Measurements from ENCODE around the gene NAA20. TPM values are rescaled to one million over a fixed set of nuclear protein-coding genes. Genes with fewer than 3 reads are reported as not detected.
"Not testable (repeated sequence)": the region's sequence is repeated elsewhere in the genome, so short reads cannot be mapped to it uniquely, and the experiment has no call there.

NAA20 gene
- total RNA-seq, 2 donors from 2014 or later: 43.5 to 45.8 TPM

- no peak for DNase-seq
- Histone ChIP-seq H3K27ac (no peak overlapping the region), H3K36me3 (peaks cover 5% of the 10 kb centered on the region), H3K4me3 (no peak overlapping the region), H3K4me1 (no peaks in the 10 kb centered on the region), H3K9ac (ENCODE audit: low read depth in 2 of 2, low read length in 2 of 2) (peak overlapping the region in 1 of 2 donors; percentile 41), H3K9me3 (no peaks in the 10 kb centered on the region), H3K27me3 (no peaks in the 10 kb centered on the region)
- TF ChIP-seq, protein P1, sequence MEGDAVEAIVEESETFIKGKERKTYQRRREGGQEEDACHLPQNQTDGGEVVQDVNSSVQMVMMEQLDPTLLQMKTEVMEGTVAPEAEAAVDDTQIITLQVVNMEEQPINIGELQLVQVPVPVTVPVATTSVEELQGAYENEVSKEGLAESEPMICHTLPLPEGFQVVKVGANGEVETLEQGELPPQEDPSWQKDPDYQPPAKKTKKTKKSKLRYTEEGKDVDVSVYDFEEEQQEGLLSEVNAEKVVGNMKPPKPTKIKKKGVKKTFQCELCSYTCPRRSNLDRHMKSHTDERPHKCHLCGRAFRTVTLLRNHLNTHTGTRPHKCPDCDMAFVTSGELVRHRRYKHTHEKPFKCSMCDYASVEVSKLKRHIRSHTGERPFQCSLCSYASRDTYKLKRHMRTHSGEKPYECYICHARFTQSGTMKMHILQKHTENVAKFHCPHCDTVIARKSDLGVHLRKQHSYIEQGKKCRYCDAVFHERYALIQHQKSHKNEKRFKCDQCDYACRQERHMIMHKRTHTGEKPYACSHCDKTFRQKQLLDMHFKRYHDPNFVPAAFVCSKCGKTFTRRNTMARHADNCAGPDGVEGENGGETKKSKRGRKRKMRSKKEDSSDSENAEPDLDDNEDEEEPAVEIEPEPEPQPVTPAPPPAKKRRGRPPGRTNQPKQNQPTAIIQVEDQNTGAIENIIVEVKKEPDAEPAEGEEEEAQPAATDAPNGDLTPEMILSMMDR (IDR thresholded peaks at IDR 0.05): no peak
- intact Hi-C loops (cut with DNase I): no loop called here
Measured at GRCh38 chr20:20003031-20003954, 13.9 kb upstream of the NAA20 start.

DNA sequence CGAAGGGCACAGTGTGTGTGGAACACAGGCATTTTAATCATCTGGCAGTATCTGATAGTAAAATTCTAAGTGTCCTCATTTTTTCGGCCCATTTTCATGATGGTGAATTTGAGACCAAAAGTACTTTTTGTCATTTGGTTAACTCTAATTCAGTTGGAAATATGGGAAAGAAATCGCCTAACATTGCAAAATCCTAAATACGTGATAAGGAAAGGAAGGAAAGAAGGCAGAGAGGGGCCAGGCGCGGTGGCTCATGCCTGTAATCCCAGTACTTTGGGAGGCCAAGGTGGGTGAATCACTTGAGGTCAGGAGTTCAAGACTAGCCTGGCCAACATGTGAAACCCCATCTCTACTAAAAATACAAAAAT is 13.2 kb upstream of the NAA20 start:
- intact Hi-C loops (cut with DNase I): not testable (repeated sequence)

GRCh38 chr20:20005342-20005741 is 11.8 kb upstream of the NAA20 start:
- H3K9ac ChIP-seq (ENCODE audit: low read depth in 2 of 2, low read length in 2 of 2): no peak overlapping the region
- H3K27me3 ChIP-seq: no peaks in the 10 kb centered on the region
- DNase-seq: no peak
- H3K9me3 ChIP-seq: no peaks in the 10 kb centered on the region
- no peaks in the 10 kb centered on the region for H3K4me1 ChIP-seq
- TF ChIP-seq, protein P1 (IDR thresholded peaks at IDR 0.05): no peak
- intact Hi-C loops (cut with DNase I): no loop called here
- no peak overlapping the region for H3K27ac ChIP-seq
- no peaks in the 10 kb centered on the region for H3K36me3 ChIP-seq
- H3K4me3 ChIP-seq: no peak overlapping the region

More for the DNA sequence above, 13.2 kb upstream of the NAA20 start:
- H3K4me3 ChIP-seq, H3K9me3 ChIP-seq, H3K27ac ChIP-seq, H3K27me3 ChIP-seq, H3K4me1 ChIP-seq, H3K36me3 ChIP-seq, DNase-seq: not testable (repeated sequence)
- H3K9ac ChIP-seq (ENCODE audit: low read depth in 2 of 2, low read length in 2 of 2): peak overlapping the region in 1 of 2 donors; percentile 41

- no peaks in the 10 kb centered on the region for H3K4me1 ChIP-seq
- no peaks in the 10 kb centered on the region for H3K27me3 ChIP-seq
- H3K27ac ChIP-seq: no peak overlapping the region
- H3K9ac ChIP-seq (ENCODE audit: low read depth in 2 of 2, low read length in 2 of 2): no peak overlapping the region
- no peak overlapping the region for H3K4me3 ChIP-seq
- no peak for DNase-seq
- TF ChIP-seq, protein P1 (IDR thresholded peaks at IDR 0.05): no peak
- no peaks in the 10 kb centered on the region for H3K9me3 ChIP-seq
- intact Hi-C loops (cut with DNase I): no loop called here
- no peaks in the 10 kb centered on the region for H3K36me3 ChIP-seq
Measured at GRCh38 chr20:20009784-20010253, 7.3 kb upstream of the NAA20 start.

- H3K9me3 ChIP-seq: no peaks in the 10 kb centered on the region
- H3K9ac ChIP-seq (ENCODE audit: low read depth in 2 of 2, low read length in 2 of 2): no peak overlapping the region
- no peak overlapping the region for H3K4me3 ChIP-seq
- no peaks in the 10 kb centered on the region for H3K4me1 ChIP-seq
- intact Hi-C loops (cut with DNase I): no loop called here
- no peak for DNase-seq
- peak overlapping the region; percentile 47 for H3K27ac ChIP-seq
- H3K36me3 ChIP-seq: no peaks in the 10 kb centered on the region
- TF ChIP-seq, protein P1 (IDR thresholded peaks at IDR 0.05): no peak
- H3K27me3 ChIP-seq: no peaks in the 10 kb centered on the region
Measured at GRCh38 chr20:20010639-20011500, 6.3 kb upstream of the NAA20 start.

Measured in colonic mucosa (tissue), 4 donors.